CD14-positive monocyte (primary cell): ENCODE data around the gene PI4KA. TPM values are rescaled to one million over a fixed set of nuclear protein-coding genes. Genes with fewer than 3 reads are reported as not detected.

Experiments
- DNase-seq, 3 donors: peaks; one replicate each; pipeline ENCODE4 v3.0.0-alpha.2; 2011 to 2022
- H2AFZ ChIP-seq: 2 replicates; pipeline ENCODE4 v1.6.0; 2012; ENCODE audit warnings: mild to moderate bottlenecking, low read depth, low read length, inconsistent platforms; ENCODE audit not compliant: insufficient read depth, poor library complexity, severe bottlenecking
- H3K27ac ChIP-seq, 2 donors: 1 replicate in 1 of 2; 2 replicates in 1 of 2; pipeline ENCODE4 v1.5.1; 2012 to 2013; ENCODE audit warnings: low read length in 2 of 2, control low read depth in 1 of 2, inconsistent platforms in 1 of 2, low read depth in 1 of 2, mild to moderate bottlenecking in 1 of 2
- H3K27me3 ChIP-seq, 2 donors: one replicate each; pipeline versions ENCODE4 v1.6.0 to v1.6.1; 2011 to 2013; ENCODE audit warnings: low read length in 2 of 2; ENCODE audit not compliant: control insufficient read depth in 2 of 2, insufficient read depth in 2 of 2
- H3K36me3 ChIP-seq, 2 donors: replicated peaks in 1 of 2; 1 replicate in 1 of 2; 2 replicates in 1 of 2; pipeline versions ENCODE4 v1.5.1 to v1.6.1; 2012 to 2013; ENCODE audit warnings: low read length in 2 of 2, control low read depth in 1 of 2, inconsistent platforms in 1 of 2, mild to moderate bottlenecking in 1 of 2; ENCODE audit not compliant: insufficient read depth in 2 of 2, control insufficient read depth in 1 of 2
- H3K4me1 ChIP-seq, 2 donors: 1 replicate in 1 of 2; 2 replicates in 1 of 2; pipeline versions ENCODE4 v1.5.1 to v1.6.1; 2012 to 2013; ENCODE audit warnings: low read length in 2 of 2, control low read depth in 1 of 2, inconsistent platforms in 1 of 2, mild to moderate bottlenecking in 1 of 2, moderate library complexity in 1 of 2; ENCODE audit not compliant: insufficient read depth in 2 of 2, control insufficient read depth in 1 of 2
- H3K4me2 ChIP-seq: replicated peaks from 2 replicates; pipeline ENCODE3; 2012; ENCODE audit warnings: low read length, moderate library complexity, mild to moderate bottlenecking; ENCODE audit not compliant: poor library complexity, severe bottlenecking; ENCODE audit errors: extremely low read depth
- H3K4me3 ChIP-seq, 3 experiments: fragments of 200-600 bp in 1 of 3; sonication (generic) in 1 of 3; replicated peaks in 1 of 3; 1 replicate in 2 of 3; 2 replicates in 1 of 3; pipeline ENCODE4 v1.5.1; 2011 to 2013; ENCODE audit warnings: low read length in 3 of 3, mild to moderate bottlenecking in 3 of 3, control low read depth in 2 of 3, low read depth in 2 of 3, inconsistent platforms in 1 of 3, moderate library complexity in 1 of 3
- H3K79me2 ChIP-seq: 2 replicates; pipeline ENCODE4 v1.6.0; 2012; ENCODE audit warnings: mild to moderate bottlenecking, control low read depth, inconsistent platforms, low read length, moderate library complexity; ENCODE audit not compliant: insufficient read depth
- H3K9ac ChIP-seq: 2 replicates; pipeline ENCODE4 v1.6.0; 2017; ENCODE audit warnings: low read length, mild to moderate bottlenecking; ENCODE audit not compliant: insufficient read depth, poor library complexity, severe bottlenecking
- H3K9me3 ChIP-seq, 2 donors: replicated peaks in 1 of 2; 1 replicate in 1 of 2; 2 replicates in 1 of 2; pipeline versions ENCODE4 v1.5.1 to v1.6.1; 2012 to 2013; ENCODE audit warnings: low read length in 2 of 2, control low read depth in 1 of 2; ENCODE audit not compliant: control insufficient read depth in 1 of 2, insufficient read depth in 1 of 2
- H4K20me1 ChIP-seq: 2 replicates; pipeline ENCODE4 v1.6.0; 2012; ENCODE audit warnings: mild to moderate bottlenecking, low read length, control low read depth, moderate library complexity; ENCODE audit not compliant: insufficient read depth
- H3K27ac Mint-ChIP-seq, 7 donors: one replicate each; pipeline ENCODE4 v1.8.0; 2020; ENCODE audit warnings: mild to moderate bottlenecking in 7 of 7, mixed read lengths in 7 of 7, moderate library complexity in 6 of 7, inconsistent platforms in 2 of 7
- H3K27me3 Mint-ChIP-seq, 3 donors: one replicate each; pipeline ENCODE4 v1.8.0; 2021 to 2022; ENCODE audit warnings: low read depth in 3 of 3, mild to moderate bottlenecking in 3 of 3, mixed read lengths in 3 of 3, moderate library complexity in 3 of 3, inconsistent platforms in 1 of 3
- H3K36me3 Mint-ChIP-seq, 2 donors: one replicate each; pipeline ENCODE4 v1.8.0; 2020; ENCODE audit warnings: mixed read lengths in 2 of 2, inconsistent platforms in 1 of 2, mild to moderate bottlenecking in 1 of 2
- H3K4me1 Mint-ChIP-seq: one replicate; pipeline ENCODE4 v1.8.0; 2020; ENCODE audit warnings: mild to moderate bottlenecking, mixed read lengths
- H3K4me3 Mint-ChIP-seq, 2 donors: one replicate each; pipeline ENCODE4 v1.8.0; 2020; ENCODE audit warnings: mild to moderate bottlenecking in 2 of 2, mixed read lengths in 2 of 2, moderate library complexity in 1 of 2
- H3K9me3 Mint-ChIP-seq, 7 donors: one replicate each; pipeline ENCODE4 v1.8.0; 2020 to 2022; ENCODE audit warnings: mixed read lengths in 7 of 7, mild to moderate bottlenecking in 6 of 7, moderate library complexity in 6 of 7, inconsistent platforms in 2 of 7
- CTCF ChIP-seq: fragments of 200-600 bp; IDR thresholded peaks from one replicate; pipeline ENCODE4 v1.8.0; 2022; ENCODE audit warnings: antibody characterized with exemption, mild to moderate bottlenecking
- WGBS: methylation state at CpG from one replicate; pipeline ENCODE4 v1.1.5; 2013; ENCODE audit warnings: missing lambda C conversion rate; ENCODE audit not compliant: insufficient coverage; 5-methylcytosine and 5-hydroxymethylcytosine counted together
- intact Hi-C, 2 donors: fragments of 100-400 bp; cut with micrococcal nuclease; formaldehyde crosslinking; loops; one replicate each; pipeline versions ENCODE4 v1.15.0 to v1.15.1; 2023
- polyA plus RNA-seq, 3 donors: library from polyadenylated mRNA; depleted of rRNA in 1 of 3; unstranded in 2 of 3; stranded (reverse) in 1 of 3; fragments of 300-500 nt in 2 of 3; fragments of >200 nt in 1 of 3; fragmentation: Illumina TruSeq in 2 of 3; gene quantifications; 1 replicate in 2 of 3; 2 replicates in 1 of 3; pipeline ENCODE4 v1.2.3, GENCODE V29; 2012 to 2021

The PI4KA gene
- polyA plus RNA-seq, 3 donors: 22.8 to 74.4 (median 38.2) TPM

DNA sequence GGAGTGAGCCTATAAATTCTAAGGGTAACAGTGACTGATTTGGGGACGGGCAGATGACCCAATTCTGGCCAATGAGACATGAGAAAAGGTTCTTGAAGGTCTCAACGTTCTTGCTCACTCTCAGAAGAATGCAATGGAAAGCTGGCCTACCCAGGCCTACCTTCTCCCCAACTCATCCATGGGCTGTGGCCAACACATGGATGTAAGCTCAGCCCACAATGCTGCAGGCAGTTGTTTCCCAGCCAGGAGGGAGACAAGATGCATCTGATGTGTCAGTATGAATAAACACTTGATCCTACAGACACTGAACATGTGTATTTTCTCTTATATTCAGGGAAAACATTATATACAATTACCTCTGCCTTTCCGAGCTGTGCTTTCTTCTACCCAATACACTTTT is 24.4 kb downstream of the PI4KA start:
- H3K4me1 ChIP-seq: peaks cover 8 to 9% of the 10 kb centered on the region in 2 donors
- H3K9ac ChIP-seq: no peak overlapping the region
- no peak overlapping the region for H3K4me3 Mint-ChIP-seq
- no CpG with 5 or more reads among the region's 3 CpGs for WGBS
- H3K4me1 Mint-ChIP-seq: peaks cover 9% of the 10 kb centered on the region
- no peak overlapping the region for H3K4me2 ChIP-seq
- TF ChIP-seq CTCF: no peak
- intact Hi-C loops: no loop called here
- no peak overlapping the region for H3K27ac ChIP-seq
- no peaks in the 10 kb centered on the region for H3K27me3 Mint-ChIP-seq
- DNase-seq: no peak
- peaks cover 0 to 2% (median 0%) of the 10 kb centered on the region in 7 donors for H3K9me3 Mint-ChIP-seq
- peaks cover 43% of the 10 kb centered on the region for H4K20me1 ChIP-seq
- no peaks in the 10 kb centered on the region for H3K9me3 ChIP-seq
- no peak overlapping the region for H3K4me3 ChIP-seq
- H3K27me3 ChIP-seq: no peaks in the 10 kb centered on the region
- peaks cover 21% of the 10 kb centered on the region for H3K79me2 ChIP-seq
- no peak overlapping the region for H3K27ac Mint-ChIP-seq
- H2AFZ ChIP-seq: no peak overlapping the region
- peaks cover 59 to 65% of the 10 kb centered on the region in 2 donors for H3K36me3 Mint-ChIP-seq
- H3K36me3 ChIP-seq: peaks cover 44 to 62% of the 10 kb centered on the region in 2 donors

- peaks cover 16% of the 10 kb centered on the region for H3K79me2 ChIP-seq
- Mint-ChIP-seq H3K27ac (no peak overlapping the region), H3K4me3 (no peak overlapping the region), H3K4me1 (peaks cover 9% of the 10 kb centered on the region), H3K9me3 (peaks cover 0 to 2% (median 0%) of the 10 kb centered on the region in 7 donors), H3K27me3 (no peaks in the 10 kb centered on the region), H3K36me3 (peaks cover 64 to 72% of the 10 kb centered on the region in 2 donors)
- intact Hi-C loops: no loop called here
- H3K4me1 ChIP-seq: peaks cover 8 to 9% of the 10 kb centered on the region in 2 donors
- TF ChIP-seq CTCF: no peak
- H3K4me2 ChIP-seq: no peak overlapping the region
- H3K36me3 ChIP-seq: peaks cover 49 to 72% of the 10 kb centered on the region in 2 donors
- WGBS: 100% methylated on average over 6 of the region's 6 CpGs
- H3K4me3 ChIP-seq: no peak overlapping the region
- H3K9ac ChIP-seq: no peak overlapping the region
- no peaks in the 10 kb centered on the region for H3K27me3 ChIP-seq
- no peak overlapping the region for H2AFZ ChIP-seq
- no peak for DNase-seq
- H4K20me1 ChIP-seq: peaks cover 33% of the 10 kb centered on the region
- no peaks in the 10 kb centered on the region for H3K9me3 ChIP-seq
- H3K27ac ChIP-seq: no peak overlapping the region
These were observed 25.4 kb downstream of the PI4KA start for GRCh38 chr22:20833225-20833665.
